ENCODE results near the gene LRRC4B.
"Not testable (repeated sequence)": the region's sequence is repeated elsewhere in the genome, so short reads cannot be mapped to it uniquely, and the experiment has no call there.

LRRC4B gene

GRCh38 chr19:50567882-50568727 lies at the start of gene LRRC4B:
Gene LRRC4B (minus strand): TSS chr19:50568435. CDS start chr19:50548838, 19,597 bp downstream.
- DNase-seq = peak in 2 of 3 experiments; percentile 60 to 70

- DNase-seq = not testable (repeated sequence)
Observed at GRCh38 chr19:50612504-50613404, 44.5 kb upstream of the LRRC4B start.

GRCh38 chr19:50607874-50608785 lies 39.9 kb upstream of the LRRC4B start:
- no peak for DNase-seq

- no peak for DNase-seq
Observed at GRCh38 chr19:50607388-50607787, 39.2 kb upstream of the LRRC4B start.

GRCh38 chr19:50606059-50606836 lies 38.0 kb upstream of the LRRC4B start:
- not testable (repeated sequence) for DNase-seq

- not testable (repeated sequence) for DNase-seq
Observed at GRCh38 chr19:50604264-50605073, 36.2 kb upstream of the LRRC4B start.

- DNase-seq = no peak
Observed at GRCh38 chr19:50602935-50603334, 34.7 kb upstream of the LRRC4B start.

GRCh38 chr19:50602496-50602895 lies 34.3 kb upstream of the LRRC4B start:
- no peak for DNase-seq

GRCh38 chr19:50602089-50602422 lies 33.8 kb upstream of the LRRC4B start:
- no peak for DNase-seq

GRCh38 chr19:50601407-50602088 lies 33.3 kb upstream of the LRRC4B start:
- no peak for DNase-seq

- DNase-seq = no peak
Observed at GRCh38 chr19:50599427-50599826, 31.2 kb upstream of the LRRC4B start.

GRCh38 chr19:50590191-50590590 lies 22.0 kb upstream of the LRRC4B start:
- no peak for DNase-seq

- DNase-seq = not testable (repeated sequence)
Observed at GRCh38 chr19:50581795-50582660, 13.8 kb upstream of the LRRC4B start.

GRCh38 chr19:50580970-50581634 lies 12.9 kb upstream of the LRRC4B start:
- DNase-seq = no peak

GRCh38 chr19:50580240-50580639 lies 12.0 kb upstream of the LRRC4B start:
- no peak for DNase-seq

GRCh38 chr19:50576769-50577168 lies 8.5 kb upstream of the LRRC4B start:
- DNase-seq = not testable (repeated sequence)

- no peak for DNase-seq
Observed at GRCh38 chr19:50573741-50574461, 5.7 kb upstream of the LRRC4B start.

GRCh38 chr19:50570997-50571396 lies 2.8 kb upstream of the LRRC4B start:
- no peak for DNase-seq
